ENCODE data around the gene BIN1. TPM values are rescaled to one million over a fixed set of nuclear protein-coding genes. Genes with fewer than 3 reads are reported as not detected.

BIN1 gene
- polyA plus RNA-seq, 1 donor (not counting 4 experiments of a cell fraction or from before 2014, with no cell fraction given), result 5.4 TPM

DNA sequence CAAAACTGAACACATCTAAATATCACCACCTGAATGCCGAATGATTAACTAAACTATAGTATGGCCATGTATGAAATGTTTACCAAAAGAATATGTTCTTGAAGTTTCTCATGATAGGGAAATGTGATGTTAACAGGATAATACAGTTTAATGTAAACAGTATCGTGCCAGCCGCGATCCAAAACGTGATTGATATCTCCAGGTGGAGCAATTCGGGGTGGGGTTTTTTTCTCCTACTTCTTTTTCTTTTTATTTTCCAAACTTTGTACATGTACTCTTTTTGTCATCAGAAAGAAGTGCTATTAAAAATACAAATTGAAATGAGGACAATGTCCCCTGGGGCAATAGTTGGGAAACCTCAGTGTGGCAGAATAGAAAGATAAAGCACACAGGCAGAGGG is 4.0 kb upstream of the BIN1 start:
- FAIRE-seq (no peak), DNase-seq (ENCODE audit: low read depth, low spot score) (no peak)
- Histone ChIP-seq H3K27me3 (ENCODE audit: control insufficient read depth, extremely low read depth, insufficient read depth, low read length) (no peaks in the 10 kb centered on the region), H3K9me1 (ENCODE audit: control insufficient read depth, extremely low read depth, insufficient read depth, low read length) (no peaks in the 10 kb centered on the region), H3K27ac (ENCODE audit: control insufficient read depth, insufficient read depth, low read length) (no peak overlapping the region), H3K9ac (ENCODE audit: control insufficient read depth, extremely low read depth, insufficient read depth, low read length) (no peak overlapping the region), H3K9me3 (ENCODE audit: control insufficient read depth, low read depth, low read length) (no peaks in the 10 kb centered on the region), H3K4me3 (ENCODE audit: control insufficient read depth in 2 of 3, extremely low read depth in 1 of 3, insufficient read depth in 2 of 3, low read depth in 1 of 3, low read length in 3 of 3) (no peak overlapping the region), H2AFZ (ENCODE audit: control insufficient read depth, low read length) (no peak overlapping the region), H3K36me3 (ENCODE audit: control insufficient read depth in 2 of 2, extremely low read depth in 1 of 2, insufficient read depth in 2 of 2, low read length in 2 of 2) (no peaks in the 10 kb centered on the region), H4K20me1 (ENCODE audit: control insufficient read depth, extremely low read depth, insufficient read depth, low read length) (no peaks in the 10 kb centered on the region), H3K4me2 (ENCODE audit: control insufficient read depth, extremely low read depth, insufficient read depth, low read depth, low read length) (peak overlapping the region; percentile 41), H3K4me1 (ENCODE audit: control insufficient read depth, extremely low read depth, insufficient read depth, low read length) (peaks cover 2% of the 10 kb centered on the region), H3K79me2 (ENCODE audit: control insufficient read depth, insufficient read depth, low read length) (no peaks in the 10 kb centered on the region)
- dilution Hi-C loops (cut with MboI; ENCODE audit: extremely low pct_ligation_motif_present, low sequenced_read_pairs), result no loop called here
- TF ChIP-seq EZH2 (IDR thresholded peaks at IDR 0.05; ENCODE audit: low read length), result no peak
- no peak for TF ChIP-seq CTCF (optimal IDR thresholded peaks at IDR 0.05 in 1 of 3, IDR thresholded peaks at IDR 0.05 in 1 of 3, conservative IDR thresholded peaks at IDR 0.05 in 1 of 3; ENCODE audit: extremely low read depth in 1 of 3, insufficient read depth in 2 of 3, low read length in 3 of 3)

- no peak for DNase-seq (ENCODE audit: low read depth, low spot score)
- TF ChIP-seq EZH2 (IDR thresholded peaks at IDR 0.05; ENCODE audit: low read length), result no peak
- no peak for TF ChIP-seq CTCF (optimal IDR thresholded peaks at IDR 0.05 in 1 of 3, IDR thresholded peaks at IDR 0.05 in 1 of 3, conservative IDR thresholded peaks at IDR 0.05 in 1 of 3; ENCODE audit: extremely low read depth in 1 of 3, insufficient read depth in 2 of 3, low read length in 3 of 3)
- no peaks in the 10 kb centered on the region for H3K9me3 ChIP-seq (ENCODE audit: control insufficient read depth, low read depth, low read length)
- FAIRE-seq, result no peak
- peaks cover 2% of the 10 kb centered on the region for H3K79me2 ChIP-seq (ENCODE audit: control insufficient read depth, insufficient read depth, low read length)
- no peak overlapping the region for H3K9ac ChIP-seq (ENCODE audit: control insufficient read depth, extremely low read depth, insufficient read depth, low read length)
- peak overlapping the region; percentile 59 for H2AFZ ChIP-seq (ENCODE audit: control insufficient read depth, low read length)
- H3K4me1 ChIP-seq (ENCODE audit: control insufficient read depth, extremely low read depth, insufficient read depth, low read length), result peaks cover 2% of the 10 kb centered on the region
- H3K9me1 ChIP-seq (ENCODE audit: control insufficient read depth, extremely low read depth, insufficient read depth, low read length), result no peaks in the 10 kb centered on the region
- no peaks in the 10 kb centered on the region for H3K36me3 ChIP-seq (ENCODE audit: control insufficient read depth in 2 of 2, extremely low read depth in 1 of 2, insufficient read depth in 2 of 2, low read length in 2 of 2)
- dilution Hi-C loops (cut with MboI; ENCODE audit: extremely low pct_ligation_motif_present, low sequenced_read_pairs), result no loop called here
- H4K20me1 ChIP-seq (ENCODE audit: control insufficient read depth, extremely low read depth, insufficient read depth, low read length), result no peaks in the 10 kb centered on the region
- H3K27ac ChIP-seq (ENCODE audit: control insufficient read depth, insufficient read depth, low read length), result no peak overlapping the region
- no peaks in the 10 kb centered on the region for H3K27me3 ChIP-seq (ENCODE audit: control insufficient read depth, extremely low read depth, insufficient read depth, low read length)
- peak overlapping the region; percentile 61 for H3K4me2 ChIP-seq (ENCODE audit: control insufficient read depth, extremely low read depth, insufficient read depth, low read depth, low read length)
- peak overlapping the region in 1 of 3 experiments; percentile 78 for H3K4me3 ChIP-seq (ENCODE audit: control insufficient read depth in 2 of 3, extremely low read depth in 1 of 3, insufficient read depth in 2 of 3, low read depth in 1 of 3, low read length in 3 of 3)
Observed at GRCh38 chr2:127108090-127108523, 1.2 kb upstream of the BIN1 start.
